ENCODE data around the gene TESK2.
"Not testable (repeated sequence)": the region's sequence is repeated elsewhere in the genome, so short reads cannot be mapped to it uniquely, and the experiment has no call there.

Gene TESK2

GRCh38 chr1:45473302-45473701 lies 17.7 kb downstream of the TESK2 start:
- DNase-seq (ENCODE audit: low spot score): no peak

- no peak for DNase-seq (ENCODE audit: low spot score)
These were observed 20.6 kb downstream of the TESK2 start for GRCh38 chr1:45470306-45470798.

- DNase-seq (ENCODE audit: low spot score): not testable (repeated sequence)
These were observed 23.6 kb downstream of the TESK2 start for GRCh38 chr1:45467353-45467752.

- no peak for DNase-seq (ENCODE audit: low spot score)
These were observed 25.7 kb downstream of the TESK2 start for GRCh38 chr1:45465277-45465676.

- no peak for DNase-seq (ENCODE audit: low spot score)
These were observed 32.1 kb downstream of the TESK2 start for GRCh38 chr1:45458894-45459293.

- no peak for DNase-seq (ENCODE audit: low spot score)
These were observed 34.4 kb downstream of the TESK2 start for GRCh38 chr1:45456531-45456930.

GRCh38 chr1:45455162-45455561 lies 35.8 kb downstream of the TESK2 start:
- no peak for DNase-seq (ENCODE audit: low spot score)

GRCh38 chr1:45454464-45454863 lies 36.5 kb downstream of the TESK2 start:
- no peak for DNase-seq (ENCODE audit: low spot score)

- no peak for DNase-seq (ENCODE audit: low spot score)
These were observed 38.5 kb downstream of the TESK2 start for GRCh38 chr1:45452503-45452902.

- no peak for DNase-seq (ENCODE audit: low spot score)
These were observed 42.6 kb downstream of the TESK2 start for GRCh38 chr1:45448357-45448756.

- DNase-seq (ENCODE audit: low spot score): no peak
These were observed 43.9 kb downstream of the TESK2 start for GRCh38 chr1:45446950-45447672.

- DNase-seq (ENCODE audit: low spot score): no peak
These were observed 44.4 kb downstream of the TESK2 start for GRCh38 chr1:45446530-45446929.

- no peak for DNase-seq (ENCODE audit: low spot score)
These were observed 46.3 kb downstream of the TESK2 start for GRCh38 chr1:45444609-45445131.

GRCh38 chr1:45443580-45444446 lies 47.1 kb downstream of the TESK2 start:
- DNase-seq (ENCODE audit: low spot score): no peak

- no peak for DNase-seq (ENCODE audit: low spot score)
These were observed 48.7 kb downstream of the TESK2 start for GRCh38 chr1:45442272-45442671.

GRCh38 chr1:45437323-45437722 lies 53.6 kb downstream of the TESK2 start:
- DNase-seq (ENCODE audit: low spot score): no peak

GRCh38 chr1:45430490-45430889 lies 60.5 kb downstream of the TESK2 start:
- no peak for DNase-seq (ENCODE audit: low spot score)

- DNase-seq (ENCODE audit: low spot score): no peak
These were observed 61.3 kb downstream of the TESK2 start for GRCh38 chr1:45429561-45430159.

- DNase-seq (ENCODE audit: low spot score): no peak
These were observed 66.9 kb downstream of the TESK2 start for GRCh38 chr1:45423906-45424678.

- DNase-seq (ENCODE audit: low spot score): no peak
These were observed 69.0 kb downstream of the TESK2 start for GRCh38 chr1:45421935-45422334.

- DNase-seq (ENCODE audit: low spot score): no peak
These were observed 76.2 kb downstream of the TESK2 start for GRCh38 chr1:45414746-45415145.

- no peak for DNase-seq (ENCODE audit: low spot score)
These were observed 78.1 kb downstream of the TESK2 start for GRCh38 chr1:45412899-45413298.
